ENCODE data around the gene ARL15.

Gene ARL15

DNA sequence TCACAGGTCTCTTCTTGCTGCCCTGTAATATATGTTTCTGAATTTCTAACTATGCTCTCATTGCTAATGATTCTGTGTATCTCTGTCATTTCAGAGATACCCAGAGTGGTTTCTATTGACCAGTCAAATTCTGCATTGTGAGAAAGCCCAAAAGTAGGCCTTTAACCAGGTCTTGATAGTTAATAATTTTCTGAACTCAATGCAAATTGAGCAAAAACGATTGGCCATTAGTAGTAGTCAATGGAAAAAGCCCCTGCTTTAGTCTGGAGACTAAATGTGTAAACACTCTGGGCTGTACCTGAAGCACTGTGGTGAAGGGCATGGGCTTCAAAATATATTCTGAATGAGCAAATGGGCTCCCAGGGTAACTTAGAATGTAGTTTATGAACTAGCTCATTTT is 307.6 kb downstream of the ARL15 start:
- Histone ChIP-seq H3K36me3 (ENCODE audit: control insufficient read depth in 1 of 2, insufficient read depth in 2 of 2, low read length in 2 of 2) (no peaks in the 10 kb centered on the region), H3K27me3 (ENCODE audit: insufficient read depth, low read length) (no peaks in the 10 kb centered on the region)
- WGBS (ENCODE audit: extremely low coverage, insufficient coverage, insufficient read length), result no CpG with 5 or more reads among the region's 1 CpG

DNA sequence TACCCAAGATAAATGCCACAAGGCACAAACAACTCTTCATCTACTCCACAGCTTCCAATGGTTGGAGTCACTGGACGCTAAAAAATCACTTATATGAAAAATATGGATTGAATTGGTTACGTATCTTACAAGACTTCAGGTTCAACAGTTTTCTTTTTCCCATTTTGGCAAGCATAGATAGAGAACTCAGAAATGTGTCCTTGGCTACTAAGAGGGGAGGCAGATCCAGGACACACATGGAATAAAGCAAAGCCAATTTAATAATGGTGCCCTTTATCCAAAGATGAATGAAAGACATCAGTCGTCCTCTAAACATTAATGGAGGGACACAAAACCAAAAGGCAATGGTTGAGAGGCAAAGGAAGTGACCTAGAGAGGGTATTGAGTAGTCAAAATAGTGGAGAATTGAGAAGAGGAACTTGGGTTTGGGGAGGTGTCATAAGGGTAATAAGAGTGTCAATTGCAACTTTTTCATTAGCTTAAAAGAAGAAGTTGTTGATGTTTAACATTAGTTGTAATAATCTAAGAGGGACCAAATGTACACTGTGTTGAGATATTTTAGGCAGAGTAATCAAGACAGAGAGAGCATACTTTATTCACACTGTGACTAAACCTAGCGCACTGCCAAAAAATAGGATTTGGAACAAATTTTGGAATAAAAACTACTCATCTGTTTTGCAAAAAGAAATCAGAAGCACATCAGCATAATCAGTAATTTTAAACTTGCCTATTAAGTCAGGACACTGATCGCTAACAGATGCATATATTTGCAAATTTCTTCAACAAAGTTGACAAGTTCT is 308.2 kb downstream of the ARL15 start:
- no peak overlapping the region for H2BK120ac ChIP-seq (ENCODE audit: insufficient read depth, low read length, poor library complexity)
- H2BK5ac ChIP-seq (ENCODE audit: low read depth, low read length, poor library complexity), result no peak overlapping the region
- no peaks in the 10 kb centered on the region for H3K4me1 ChIP-seq (ENCODE audit: control insufficient read depth in 1 of 2, insufficient read depth in 2 of 2, low read length in 2 of 2)
- no peak overlapping the region for H3K4me3 ChIP-seq (ENCODE audit: low read depth, low read length)
- no peak overlapping the region for H3K23ac ChIP-seq (ENCODE audit: low read length)
- no peak overlapping the region for H3K27ac ChIP-seq (ENCODE audit: low read depth, low read length)
- H3K27me3 ChIP-seq (ENCODE audit: insufficient read depth, low read length), result no peaks in the 10 kb centered on the region
- no peaks in the 10 kb centered on the region for H3K36me3 ChIP-seq (ENCODE audit: control insufficient read depth in 1 of 2, insufficient read depth in 2 of 2, low read length in 2 of 2)
- no peak overlapping the region for H2BK12ac ChIP-seq (ENCODE audit: low read length)
- H3K79me2 ChIP-seq (ENCODE audit: control insufficient read depth, insufficient read depth, low read length, poor library complexity), result no peaks in the 10 kb centered on the region
- no peak overlapping the region for H2AK5ac ChIP-seq (ENCODE audit: low read length)
- no peak overlapping the region for H4K8ac ChIP-seq (ENCODE audit: low read depth, low read length)
- no peak overlapping the region for H4K12ac ChIP-seq (ENCODE audit: low read depth, low read length)
- H3K4me2 ChIP-seq (ENCODE audit: low read length), result no peak overlapping the region
- H2AFZ ChIP-seq (ENCODE audit: insufficient read depth, low read length, poor library complexity), result no peak overlapping the region
- no peak overlapping the region for H3K18ac ChIP-seq (ENCODE audit: low read length)
- no peak for DNase-seq
- no peak overlapping the region for H4K91ac ChIP-seq (ENCODE audit: low read depth, low read length)
- no peaks in the 10 kb centered on the region for H3K79me1 ChIP-seq (ENCODE audit: low read length)
- no peak overlapping the region for H3K9ac ChIP-seq (ENCODE audit: low read length)
- H3K14ac ChIP-seq (ENCODE audit: low read length), result no peak overlapping the region
- H3K4ac ChIP-seq (ENCODE audit: low read depth, low read length), result no peak overlapping the region
- no peaks in the 10 kb centered on the region for H3K9me3 ChIP-seq (ENCODE audit: insufficient read depth, low read depth, low read length)
- no CpG with 5 or more reads among the region's 5 CpGs for WGBS (ENCODE audit: extremely low coverage, insufficient coverage, insufficient read length)

More for the DNA sequence above, 307.6 kb downstream of the ARL15 start:
- no peak overlapping the region for H4K8ac ChIP-seq (ENCODE audit: low read depth, low read length)
- no peaks in the 10 kb centered on the region for H3K4me1 ChIP-seq (ENCODE audit: control insufficient read depth in 1 of 2, insufficient read depth in 2 of 2, low read length in 2 of 2)
- no peaks in the 10 kb centered on the region for H3K9me3 ChIP-seq (ENCODE audit: insufficient read depth, low read depth, low read length)
- no peak overlapping the region for H4K12ac ChIP-seq (ENCODE audit: low read depth, low read length)
- H3K79me1 ChIP-seq (ENCODE audit: low read length), result no peaks in the 10 kb centered on the region
- H3K27ac ChIP-seq (ENCODE audit: low read depth, low read length), result no peak overlapping the region
- H3K4me2 ChIP-seq (ENCODE audit: low read length), result no peak overlapping the region
- no peak overlapping the region for H3K4me3 ChIP-seq (ENCODE audit: low read depth, low read length)
- no peak overlapping the region for H2BK120ac ChIP-seq (ENCODE audit: insufficient read depth, low read length, poor library complexity)
- no peak for DNase-seq
- H2AK5ac ChIP-seq (ENCODE audit: low read length), result no peak overlapping the region
- no peak overlapping the region for H3K9ac ChIP-seq (ENCODE audit: low read length)
- H4K91ac ChIP-seq (ENCODE audit: low read depth, low read length), result no peak overlapping the region
- no peak overlapping the region for H3K23ac ChIP-seq (ENCODE audit: low read length)
- no peak overlapping the region for H3K14ac ChIP-seq (ENCODE audit: low read length)
- no peak overlapping the region for H2BK12ac ChIP-seq (ENCODE audit: low read length)
- H3K18ac ChIP-seq (ENCODE audit: low read length), result no peak overlapping the region
- H2AFZ ChIP-seq (ENCODE audit: insufficient read depth, low read length, poor library complexity), result no peak overlapping the region
- H3K79me2 ChIP-seq (ENCODE audit: control insufficient read depth, insufficient read depth, low read length, poor library complexity), result no peaks in the 10 kb centered on the region
- H2BK5ac ChIP-seq (ENCODE audit: low read depth, low read length, poor library complexity), result no peak overlapping the region
- no peak overlapping the region for H3K4ac ChIP-seq (ENCODE audit: low read depth, low read length)

DNA sequence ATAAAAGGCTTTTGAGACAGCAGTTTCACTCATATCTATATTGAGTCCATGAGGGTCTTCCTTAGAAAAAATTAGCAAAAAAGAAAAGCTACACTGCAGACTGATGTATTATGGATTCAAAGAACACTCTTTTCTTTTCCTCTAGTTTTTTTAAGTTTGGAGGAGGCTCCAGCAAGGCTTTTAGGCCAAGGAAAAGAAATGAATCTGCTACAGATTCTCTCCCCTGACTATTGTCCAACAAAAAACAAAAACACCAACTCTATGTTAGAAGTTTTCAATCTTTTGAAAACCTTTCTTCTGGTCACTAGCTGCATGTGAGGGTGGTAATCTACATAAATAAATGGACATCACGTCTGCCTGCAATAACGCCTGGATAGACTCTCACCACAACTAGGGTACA is 310.4 kb downstream of the ARL15 start:
- no peak overlapping the region for H4K12ac ChIP-seq (ENCODE audit: low read depth, low read length)
- H3K9ac ChIP-seq (ENCODE audit: low read length), result no peak overlapping the region
- no peaks in the 10 kb centered on the region for H3K27me3 ChIP-seq (ENCODE audit: insufficient read depth, low read length)
- no peak for DNase-seq
- H3K4ac ChIP-seq (ENCODE audit: low read depth, low read length), result no peak overlapping the region
- H3K4me2 ChIP-seq (ENCODE audit: low read length), result no peak overlapping the region
- H2AK5ac ChIP-seq (ENCODE audit: low read length), result no peak overlapping the region
- no peak overlapping the region for H2AFZ ChIP-seq (ENCODE audit: insufficient read depth, low read length, poor library complexity)
- no peak overlapping the region for H4K91ac ChIP-seq (ENCODE audit: low read depth, low read length)
- WGBS (ENCODE audit: extremely low coverage, insufficient coverage, insufficient read length), result no CpG with 5 or more reads among the region's 2 CpGs
- no peaks in the 10 kb centered on the region for H3K4me1 ChIP-seq (ENCODE audit: control insufficient read depth in 1 of 2, insufficient read depth in 2 of 2, low read length in 2 of 2)
- no peaks in the 10 kb centered on the region for H3K79me1 ChIP-seq (ENCODE audit: low read length)
- H3K27ac ChIP-seq (ENCODE audit: low read depth, low read length), result no peak overlapping the region
- H3K9me3 ChIP-seq (ENCODE audit: insufficient read depth, low read depth, low read length), result no peaks in the 10 kb centered on the region
- H2BK12ac ChIP-seq (ENCODE audit: low read length), result no peak overlapping the region
- H3K36me3 ChIP-seq (ENCODE audit: control insufficient read depth in 1 of 2, insufficient read depth in 2 of 2, low read length in 2 of 2), result no peaks in the 10 kb centered on the region
- H3K23ac ChIP-seq (ENCODE audit: low read length), result no peak overlapping the region
- no peak overlapping the region for H3K14ac ChIP-seq (ENCODE audit: low read length)
- no peak overlapping the region for H2BK5ac ChIP-seq (ENCODE audit: low read depth, low read length, poor library complexity)
- H2BK120ac ChIP-seq (ENCODE audit: insufficient read depth, low read length, poor library complexity), result no peak overlapping the region
- H3K79me2 ChIP-seq (ENCODE audit: control insufficient read depth, insufficient read depth, low read length, poor library complexity), result no peaks in the 10 kb centered on the region
- H3K18ac ChIP-seq (ENCODE audit: low read length), result no peak overlapping the region
- H4K8ac ChIP-seq (ENCODE audit: low read depth, low read length), result no peak overlapping the region
- no peak overlapping the region for H3K4me3 ChIP-seq (ENCODE audit: low read depth, low read length)

DNA sequence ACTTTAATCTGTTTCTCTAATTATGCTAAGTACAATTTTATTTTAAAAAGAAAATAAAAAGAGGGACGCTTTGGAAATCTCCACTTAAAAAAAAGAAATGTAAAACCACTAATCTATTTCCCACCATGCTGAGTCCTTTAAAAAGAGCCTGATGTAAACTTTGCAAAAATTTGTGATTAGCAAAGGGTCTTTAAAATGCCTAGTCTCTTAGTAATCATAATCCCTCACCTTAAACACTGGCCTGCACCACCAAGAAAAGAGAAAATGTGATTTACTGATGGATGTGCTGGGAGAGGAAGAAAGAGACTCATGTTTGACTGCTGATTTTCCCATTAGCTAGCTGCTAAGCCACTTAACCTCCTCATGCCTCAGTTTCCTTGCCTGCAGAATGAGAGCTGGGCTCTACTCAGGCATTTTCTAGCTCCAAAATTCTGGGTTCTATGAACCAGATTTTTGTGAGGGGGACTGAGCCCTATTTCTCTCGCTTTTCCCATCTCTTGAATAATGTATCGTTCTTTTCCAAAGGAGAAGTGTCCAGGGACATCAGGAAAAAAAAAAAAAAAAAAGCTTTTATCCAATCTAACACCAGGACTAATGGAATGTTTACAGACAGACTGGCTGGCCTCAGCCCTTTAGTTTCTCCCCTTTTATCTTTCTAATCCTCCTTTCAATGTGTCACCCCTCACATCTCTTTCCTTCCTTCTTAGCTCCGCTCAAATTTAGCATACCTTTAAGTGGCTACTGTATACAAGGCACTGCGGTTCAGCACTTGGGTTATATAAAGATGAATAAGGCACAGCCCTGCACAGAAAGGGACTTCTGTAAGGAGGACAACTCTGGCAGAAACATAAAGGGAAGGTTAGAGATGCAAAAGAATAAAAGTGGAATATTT is 312.4 kb downstream of the ARL15 start:
- no peaks in the 10 kb centered on the region for H3K9me3 ChIP-seq (ENCODE audit: insufficient read depth, low read depth, low read length)
- no peak overlapping the region for H3K9ac ChIP-seq (ENCODE audit: low read length)

More for the DNA sequence above, 312.4 kb downstream of the ARL15 start:
- Histone ChIP-seq H2AFZ (ENCODE audit: insufficient read depth, low read length, poor library complexity) (no peak overlapping the region), H3K4me2 (ENCODE audit: low read length) (no peak overlapping the region), H3K23ac (ENCODE audit: low read length) (no peak overlapping the region), H3K14ac (ENCODE audit: low read length) (no peak overlapping the region), H4K8ac (ENCODE audit: low read depth, low read length) (no peak overlapping the region), H2BK12ac (ENCODE audit: low read length) (no peak overlapping the region), H2BK120ac (ENCODE audit: insufficient read depth, low read length, poor library complexity) (no peak overlapping the region), H4K91ac (ENCODE audit: low read depth, low read length) (no peak overlapping the region), H3K18ac (ENCODE audit: low read length) (no peak overlapping the region), H3K36me3 (ENCODE audit: control insufficient read depth in 1 of 2, insufficient read depth in 2 of 2, low read length in 2 of 2) (no peaks in the 10 kb centered on the region), H3K79me1 (ENCODE audit: low read length) (no peaks in the 10 kb centered on the region), H3K4me1 (ENCODE audit: control insufficient read depth in 1 of 2, insufficient read depth in 2 of 2, low read length in 2 of 2) (no peaks in the 10 kb centered on the region), H3K4me3 (ENCODE audit: low read depth, low read length) (no peak overlapping the region), H3K27ac (ENCODE audit: low read depth, low read length) (no peak overlapping the region), H4K12ac (ENCODE audit: low read depth, low read length) (no peak overlapping the region), H2BK5ac (ENCODE audit: low read depth, low read length, poor library complexity) (no peak overlapping the region), H3K27me3 (ENCODE audit: insufficient read depth, low read length) (no peaks in the 10 kb centered on the region), H3K4ac (ENCODE audit: low read depth, low read length) (no peak overlapping the region), H2AK5ac (ENCODE audit: low read length) (no peak overlapping the region), H3K79me2 (ENCODE audit: control insufficient read depth, insufficient read depth, low read length, poor library complexity) (no peaks in the 10 kb centered on the region)
- WGBS (ENCODE audit: extremely low coverage, insufficient coverage, insufficient read length), result no CpG with 5 or more reads among the region's 5 CpGs
- no peak for DNase-seq

Measured in trophoblast cell (in vitro differentiated cells and primary cell).